HG02981 (cell line): ENCODE data around the gene MARCHF3.
"Not testable (repeated sequence)": the region's sequence is repeated elsewhere in the genome, so short reads cannot be mapped to it uniquely, and the experiment has no call there.

Experiments
- ATAC-seq: cut with Tn5 transposase; IDR thresholded peaks from one replicate; pipeline ENCODE4 v1.9.1; 2021; ENCODE audit warnings: mild to moderate bottlenecking, moderate library complexity; ENCODE audit not compliant: unreplicated experiment

Gene MARCHF3

GRCh38 chr5:127051591-127051990 is 21.2 kb upstream of the MARCHF3 start:
- ATAC-seq = no peak

DNA sequence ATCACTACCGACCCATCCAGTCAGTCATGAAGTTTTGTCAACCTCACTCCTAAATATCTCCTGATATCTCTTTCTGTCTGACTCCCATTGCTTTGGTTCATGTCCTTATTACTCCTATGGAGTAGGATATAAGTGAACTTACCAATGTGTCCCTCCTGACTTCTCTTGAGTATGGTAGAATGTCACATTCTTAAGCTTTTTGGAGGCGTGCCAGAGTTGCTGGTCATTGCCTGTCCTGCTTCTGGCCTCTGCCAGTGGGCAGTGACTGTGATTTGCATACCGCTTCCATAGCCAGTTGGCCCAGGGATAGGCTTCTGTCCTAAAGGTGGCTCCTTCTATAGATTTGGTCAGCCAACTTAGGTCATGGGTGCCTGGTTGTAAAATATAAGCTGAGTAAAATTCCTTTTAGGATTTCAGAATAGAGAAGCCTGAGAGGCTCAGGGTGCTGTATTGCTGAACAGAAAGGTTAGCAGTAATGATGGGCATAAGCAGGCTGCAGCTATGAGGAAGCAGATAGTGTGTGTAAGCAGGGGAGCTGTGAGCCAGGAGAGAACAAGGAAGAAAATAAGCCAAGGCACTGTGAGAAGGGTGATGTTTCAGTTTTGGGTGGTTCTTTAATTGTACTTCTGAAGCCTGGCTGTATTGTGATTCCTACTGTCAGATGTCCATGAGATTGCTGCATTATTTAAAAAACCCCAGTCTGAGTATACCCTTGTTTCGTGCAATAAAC is 16.1 kb upstream of the MARCHF3 start:
- ATAC-seq = no peak

DNA sequence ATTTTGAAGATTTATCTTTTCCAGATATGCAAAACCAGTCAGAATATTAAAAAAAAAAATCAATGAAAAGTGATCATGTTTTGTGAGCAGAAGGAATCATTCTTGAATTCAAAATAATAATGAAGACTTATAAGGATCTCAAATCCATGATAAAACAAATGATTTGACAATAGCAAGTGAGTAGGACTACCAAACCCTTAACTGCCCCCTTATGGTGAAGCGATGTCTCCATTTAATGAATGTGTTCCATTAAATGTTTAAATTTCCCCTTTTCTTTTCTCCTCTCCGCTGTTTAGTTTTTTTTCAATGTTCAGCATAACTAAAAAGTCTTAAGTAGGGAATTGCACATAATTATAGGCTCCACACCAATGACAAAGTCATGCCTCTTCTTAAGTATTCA is 12.2 kb upstream of the MARCHF3 start:
- no peak for ATAC-seq

DNA sequence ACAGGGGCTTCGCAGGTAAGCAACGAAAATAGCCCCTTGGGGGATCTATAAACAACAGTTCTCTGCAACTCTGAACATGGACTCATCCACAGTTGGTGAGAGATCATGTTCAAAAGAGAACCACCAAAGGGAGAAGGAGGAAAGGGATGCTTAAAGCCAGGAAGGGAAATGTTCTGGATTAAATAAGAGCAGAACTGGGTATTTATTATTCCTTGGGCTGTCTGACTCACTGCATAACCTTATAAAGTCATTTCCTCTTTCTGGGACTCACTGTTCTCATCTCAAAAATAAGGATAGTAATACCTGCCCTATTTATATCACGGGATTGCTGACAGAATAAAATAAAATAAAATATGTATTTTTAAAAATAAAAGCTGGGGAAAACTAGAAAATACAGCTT is 11.2 kb upstream of the MARCHF3 start:
- ATAC-seq = no peak

DNA sequence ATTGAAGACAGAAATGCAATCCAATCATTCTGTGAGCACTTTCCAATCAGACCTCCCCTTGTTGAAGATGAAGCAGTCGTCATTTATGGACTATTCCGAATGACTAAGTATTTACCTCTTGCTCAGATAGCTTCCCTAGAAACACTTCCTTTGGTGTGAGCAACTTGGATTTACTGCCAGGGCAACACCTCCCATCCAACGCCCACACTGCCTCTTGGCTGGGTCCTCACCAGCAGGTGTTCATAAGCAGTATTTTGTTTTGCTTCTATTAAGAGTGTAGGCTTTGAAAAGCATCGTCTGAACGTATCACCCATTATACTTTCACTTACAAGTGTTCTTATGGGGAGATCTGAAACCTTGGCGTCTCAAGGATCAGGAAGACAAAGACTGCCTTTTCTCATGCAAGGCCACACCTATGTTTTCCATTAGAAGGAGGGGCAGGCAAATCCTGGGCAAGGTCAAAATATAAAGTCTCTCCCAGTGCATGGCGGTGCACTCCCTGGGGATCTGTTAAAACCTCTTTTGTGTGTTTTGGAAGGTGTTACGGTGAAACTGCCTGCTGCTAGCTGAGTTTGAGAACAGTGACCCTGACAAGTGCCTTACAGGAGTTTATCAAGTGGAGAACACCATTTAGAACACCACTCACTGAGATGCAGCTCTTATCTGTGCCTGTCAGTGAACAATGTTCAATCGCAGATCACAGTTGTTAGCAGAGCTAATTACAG is 10.6 kb upstream of the MARCHF3 start:
- no peak for ATAC-seq

DNA sequence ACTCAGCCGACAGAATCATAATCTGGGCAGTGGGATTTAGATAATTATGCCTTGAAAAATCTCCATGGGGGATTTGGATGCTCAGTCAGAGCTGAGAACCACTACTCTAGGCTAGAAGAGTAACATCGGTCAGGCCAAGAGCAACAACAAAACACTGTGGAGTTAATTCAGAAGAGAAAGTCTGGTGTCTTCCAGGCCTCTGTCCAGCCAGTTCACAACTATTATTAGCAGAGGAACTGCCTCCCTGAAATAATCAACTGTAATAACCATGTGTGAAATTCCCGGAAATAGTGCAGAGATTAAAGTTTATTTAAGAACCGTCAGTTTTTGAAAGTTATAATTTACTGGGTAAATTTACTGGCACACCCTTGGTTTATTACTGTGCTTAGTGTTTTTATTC is 8.2 kb upstream of the MARCHF3 start:
- ATAC-seq = no peak

DNA sequence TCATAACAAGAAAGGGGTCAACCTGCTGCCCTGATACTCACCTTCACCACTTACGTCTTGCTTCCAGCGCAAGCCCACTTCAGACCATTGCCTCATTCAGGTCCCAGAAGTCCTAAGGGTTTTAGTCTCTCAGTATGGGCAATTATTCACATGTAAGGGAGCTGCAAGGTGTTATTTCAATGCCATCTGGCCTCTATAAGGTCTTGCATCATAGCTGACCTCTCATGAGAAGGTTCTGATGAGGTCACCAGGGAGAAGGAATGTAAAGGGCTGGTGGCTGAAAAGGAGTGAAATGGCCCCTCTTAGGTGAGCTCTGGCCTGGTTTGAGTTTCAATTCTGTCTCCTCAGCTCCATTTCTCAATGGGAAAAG is 1.5 kb upstream of the MARCHF3 start:
- no peak for ATAC-seq

GRCh38 chr5:127031147-127031862 is 947 bp upstream of the MARCHF3 start:
- ATAC-seq = peak; percentile 18

- ATAC-seq = peak; percentile 27
These were observed 638 bp downstream of the MARCHF3 start for GRCh38 chr5:127029581-127030258.

DNA sequence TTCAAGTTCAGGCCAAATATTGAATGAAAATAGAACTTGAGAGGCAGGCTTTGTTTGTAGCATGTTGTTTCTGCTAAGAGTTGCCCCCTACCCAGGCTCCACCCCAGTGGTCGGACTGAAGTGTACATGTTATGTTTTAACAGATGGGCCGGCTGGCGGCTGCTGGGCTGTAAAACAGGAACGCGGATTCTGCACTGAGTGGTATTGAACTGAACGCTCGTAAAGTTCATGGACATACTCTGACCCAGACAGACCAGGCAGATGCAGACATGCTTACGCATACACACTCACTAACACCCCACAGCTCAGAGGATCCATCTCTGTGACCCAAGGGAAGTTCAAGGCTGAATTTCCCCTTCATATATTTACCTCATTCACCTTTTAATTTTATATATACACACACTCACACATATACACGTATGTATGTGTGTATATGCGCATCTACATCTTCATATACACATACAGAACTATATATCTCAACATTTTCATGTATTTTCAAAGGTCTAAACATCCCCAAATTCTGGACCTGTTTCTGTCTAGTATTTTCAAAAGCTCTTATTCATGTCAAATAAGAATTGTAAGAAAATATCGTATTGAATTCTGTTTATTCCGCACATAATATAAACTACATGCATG is 1.4 kb downstream of the MARCHF3 start:
- ATAC-seq = no peak

DNA sequence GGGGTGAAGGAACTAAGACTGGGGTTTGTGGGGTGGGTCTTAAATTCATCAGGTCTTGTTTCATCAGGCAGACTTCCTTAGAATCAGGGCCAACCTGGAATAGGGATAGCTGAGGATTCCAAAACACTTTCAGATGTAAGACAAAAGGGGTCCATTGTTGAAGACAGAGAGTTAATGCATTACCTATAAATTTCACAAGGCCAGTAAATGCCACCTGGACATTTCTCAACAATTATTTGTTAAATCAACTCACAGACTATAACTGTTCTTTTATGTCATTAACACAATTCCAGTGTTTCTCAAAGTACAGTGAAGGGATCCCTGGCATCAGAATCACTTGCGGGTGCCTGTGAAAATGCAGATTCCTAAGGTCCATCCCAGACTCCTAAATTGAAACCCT is 2.8 kb downstream of the MARCHF3 start:
- ATAC-seq = no peak

GRCh38 chr5:127026166-127026565 is 4.2 kb downstream of the MARCHF3 start:
- ATAC-seq = no peak

GRCh38 chr5:127025467-127025866 is 4.9 kb downstream of the MARCHF3 start:
- ATAC-seq = no peak

- no peak for ATAC-seq
These were observed 5.5 kb downstream of the MARCHF3 start for GRCh38 chr5:127024821-127025220.

DNA sequence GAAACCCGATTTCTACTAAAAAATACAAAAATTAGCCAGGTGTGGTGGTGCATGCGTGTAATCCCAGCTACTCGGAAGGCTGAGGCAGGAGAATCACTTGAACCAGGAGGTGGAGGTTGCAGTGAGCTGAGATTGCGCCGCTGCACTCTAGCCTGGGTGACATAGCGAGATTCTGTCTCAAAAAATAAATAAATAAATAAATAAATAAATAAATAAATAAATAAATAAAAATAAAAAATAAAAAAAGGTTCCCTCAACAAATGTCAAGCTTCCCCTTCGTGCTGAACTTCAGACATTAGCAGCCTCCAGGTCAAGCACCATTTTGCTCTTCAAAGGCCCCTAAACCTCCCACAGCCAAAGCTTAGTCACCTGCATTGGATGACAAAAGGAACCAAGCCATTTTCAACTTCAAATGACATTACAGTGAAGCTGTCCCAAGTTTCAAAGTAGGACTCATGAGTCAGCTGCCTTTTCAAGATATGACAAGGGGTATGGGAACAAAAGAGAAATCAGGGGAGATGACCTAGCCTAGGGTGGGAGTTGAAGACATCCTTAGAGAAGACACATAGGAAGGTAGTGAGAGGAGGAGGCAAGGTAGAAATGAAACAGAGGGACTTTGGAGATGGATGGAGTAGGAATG is 6.7 kb downstream of the MARCHF3 start:
- ATAC-seq = not testable (repeated sequence)

DNA sequence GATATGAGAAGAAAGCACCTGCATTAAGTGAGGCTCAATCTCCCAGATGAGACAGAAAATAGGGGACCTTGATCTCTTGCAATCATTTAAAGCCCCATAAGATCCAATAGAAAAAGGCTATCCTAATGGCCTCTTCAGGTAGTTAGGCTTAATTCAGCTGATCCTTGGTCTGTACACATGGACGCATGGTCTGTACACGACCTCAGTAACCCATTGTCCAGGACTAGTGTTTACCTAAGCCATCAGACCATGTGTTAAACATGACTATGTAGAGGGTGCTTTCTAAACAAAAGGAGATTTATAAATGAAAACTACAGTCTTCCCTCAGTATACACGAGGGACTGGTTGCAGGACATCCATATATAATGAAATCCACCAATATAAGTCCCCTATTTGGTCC is 7.5 kb downstream of the MARCHF3 start:
- ATAC-seq = no peak

GRCh38 chr5:127019928-127020327 is 10.4 kb downstream of the MARCHF3 start:
- peak; percentile 42 for ATAC-seq

DNA sequence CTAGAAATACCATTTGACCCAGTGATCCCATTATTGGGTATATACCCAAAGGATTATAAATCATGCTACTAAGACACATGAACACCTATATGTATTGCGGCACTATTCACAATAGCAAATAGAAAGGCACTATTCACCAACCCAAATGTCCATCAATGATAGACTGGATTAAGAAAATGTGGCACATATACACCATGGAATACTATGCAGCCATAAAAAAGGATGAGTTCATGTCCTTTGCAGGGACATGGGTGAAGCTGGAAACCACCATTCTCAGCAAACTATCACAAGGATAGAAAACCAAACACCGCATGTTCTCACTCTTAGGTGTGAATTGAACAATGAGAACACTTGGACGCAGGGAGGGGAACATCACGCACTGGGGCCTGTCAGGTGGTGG is 13.6 kb downstream of the MARCHF3 start:
- ATAC-seq = not testable (repeated sequence)

DNA sequence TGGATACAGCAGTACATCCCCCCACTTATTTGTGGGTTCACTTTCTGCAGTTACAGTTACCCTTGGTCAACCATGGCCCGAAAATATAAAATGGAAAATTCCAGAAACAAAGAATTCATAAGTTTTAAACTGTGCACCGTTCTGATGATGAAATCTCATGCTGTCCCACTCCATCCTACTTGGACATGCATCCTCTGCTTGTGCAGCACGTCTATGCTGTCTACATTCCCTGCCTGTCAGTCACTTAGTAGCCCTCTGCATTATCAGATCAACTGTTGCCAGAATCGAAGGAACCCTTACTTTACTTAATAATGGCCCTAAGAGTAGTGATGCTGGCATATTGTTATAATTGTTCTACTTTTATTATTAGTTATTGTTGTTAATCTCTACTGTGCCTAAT is 14.6 kb downstream of the MARCHF3 start:
- ATAC-seq = no peak

- no peak for ATAC-seq
These were observed 15.8 kb downstream of the MARCHF3 start for GRCh38 chr5:127014573-127014972.
